Breast epithelium (tissue), 3 donors: Measurements from ENCODE around the gene TJP2.

Experiments used
- CTCF ChIP-seq, 3 donors: fragments of 450-650 bp; IDR thresholded peaks; one replicate each; pipeline ENCODE4 v1.5.1; 2016 to 2017; ENCODE audit warnings: antibody characterized with exemption in 3 of 3, mild to moderate bottlenecking in 3 of 3, moderate library complexity in 3 of 3
- POLR2A ChIP-seq: fragments of 450-650 bp; IDR thresholded peaks from one replicate; pipeline ENCODE4 v1.6.1; 2016; ENCODE audit warnings: antibody characterized with exemption, mild to moderate bottlenecking, moderate library complexity
- POLR2AphosphoS5 ChIP-seq, 3 donors: sonication (generic); formaldehyde crosslinking; IDR thresholded peaks; one replicate each; pipeline ENCODE4 v1.6.1; 2017; ENCODE audit warnings: antibody characterized with exemption in 3 of 3

GRCh38 chr9:69211424-69212036 is 37.5 kb downstream of the TJP2 start:
- TF ChIP-seq CTCF (IDR thresholded peaks at IDR 0.05), result no peak
- no peak for TF ChIP-seq POLR2A
- no peak for TF ChIP-seq POLR2AphosphoS5 (IDR thresholded peaks at IDR 0.05)
